ENCODE measurements around the gene POC1B.

GRCh38 chr12:89379148-89379838 lies 146.6 kb downstream of the POC1B start:
- TF ChIP-seq, protein P1, sequence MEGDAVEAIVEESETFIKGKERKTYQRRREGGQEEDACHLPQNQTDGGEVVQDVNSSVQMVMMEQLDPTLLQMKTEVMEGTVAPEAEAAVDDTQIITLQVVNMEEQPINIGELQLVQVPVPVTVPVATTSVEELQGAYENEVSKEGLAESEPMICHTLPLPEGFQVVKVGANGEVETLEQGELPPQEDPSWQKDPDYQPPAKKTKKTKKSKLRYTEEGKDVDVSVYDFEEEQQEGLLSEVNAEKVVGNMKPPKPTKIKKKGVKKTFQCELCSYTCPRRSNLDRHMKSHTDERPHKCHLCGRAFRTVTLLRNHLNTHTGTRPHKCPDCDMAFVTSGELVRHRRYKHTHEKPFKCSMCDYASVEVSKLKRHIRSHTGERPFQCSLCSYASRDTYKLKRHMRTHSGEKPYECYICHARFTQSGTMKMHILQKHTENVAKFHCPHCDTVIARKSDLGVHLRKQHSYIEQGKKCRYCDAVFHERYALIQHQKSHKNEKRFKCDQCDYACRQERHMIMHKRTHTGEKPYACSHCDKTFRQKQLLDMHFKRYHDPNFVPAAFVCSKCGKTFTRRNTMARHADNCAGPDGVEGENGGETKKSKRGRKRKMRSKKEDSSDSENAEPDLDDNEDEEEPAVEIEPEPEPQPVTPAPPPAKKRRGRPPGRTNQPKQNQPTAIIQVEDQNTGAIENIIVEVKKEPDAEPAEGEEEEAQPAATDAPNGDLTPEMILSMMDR (IDR thresholded peaks at IDR 0.05; ENCODE audit: low read length) = no peak
- TF ChIP-seq EZH2 (IDR thresholded peaks at IDR 0.05; ENCODE audit: borderline replicate concordance, low read length) = no peak

Data from OCI-LY1 (cell line).